GM21528 (cell line): Measurements from ENCODE around the gene PLCL2.

Source experiments
- ATAC-seq: cut with Tn5 transposase; IDR thresholded peaks from one replicate; pipeline ENCODE4 v1.9.1; 2021; ENCODE audit warnings: mild to moderate bottlenecking, moderate library complexity; ENCODE audit not compliant: unreplicated experiment, low FRiP score

Gene PLCL2

GRCh38 chr3:17136136-17136721, 251.5 kb downstream of the PLCL2 start:
- ATAC-seq = no peak

DNA sequence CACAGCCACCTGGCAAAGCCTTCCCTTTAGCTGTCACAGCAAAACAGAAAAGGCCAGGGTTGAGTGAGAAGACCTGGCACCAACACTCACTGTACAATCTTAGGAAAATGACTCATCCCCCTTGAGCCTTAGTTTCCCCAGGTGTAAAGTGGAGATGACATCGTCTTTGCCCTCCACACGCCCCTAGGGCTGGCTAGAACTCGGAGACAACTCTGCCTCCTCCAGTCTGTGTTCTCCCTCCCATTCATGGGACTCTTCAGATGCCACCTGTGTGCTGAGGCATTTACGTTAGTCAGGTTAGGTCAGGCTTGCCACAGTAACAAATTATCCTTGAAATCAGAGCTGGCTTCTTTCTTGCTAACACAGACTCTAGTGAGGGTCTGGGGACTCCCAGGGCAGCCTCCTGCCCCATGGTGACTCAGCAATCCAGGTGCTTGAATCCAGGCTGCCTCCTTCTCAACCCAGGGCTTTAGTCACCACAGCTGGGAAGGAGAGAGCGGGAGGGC, 252.6 kb downstream of the PLCL2 start:
- ATAC-seq = no peak

DNA sequence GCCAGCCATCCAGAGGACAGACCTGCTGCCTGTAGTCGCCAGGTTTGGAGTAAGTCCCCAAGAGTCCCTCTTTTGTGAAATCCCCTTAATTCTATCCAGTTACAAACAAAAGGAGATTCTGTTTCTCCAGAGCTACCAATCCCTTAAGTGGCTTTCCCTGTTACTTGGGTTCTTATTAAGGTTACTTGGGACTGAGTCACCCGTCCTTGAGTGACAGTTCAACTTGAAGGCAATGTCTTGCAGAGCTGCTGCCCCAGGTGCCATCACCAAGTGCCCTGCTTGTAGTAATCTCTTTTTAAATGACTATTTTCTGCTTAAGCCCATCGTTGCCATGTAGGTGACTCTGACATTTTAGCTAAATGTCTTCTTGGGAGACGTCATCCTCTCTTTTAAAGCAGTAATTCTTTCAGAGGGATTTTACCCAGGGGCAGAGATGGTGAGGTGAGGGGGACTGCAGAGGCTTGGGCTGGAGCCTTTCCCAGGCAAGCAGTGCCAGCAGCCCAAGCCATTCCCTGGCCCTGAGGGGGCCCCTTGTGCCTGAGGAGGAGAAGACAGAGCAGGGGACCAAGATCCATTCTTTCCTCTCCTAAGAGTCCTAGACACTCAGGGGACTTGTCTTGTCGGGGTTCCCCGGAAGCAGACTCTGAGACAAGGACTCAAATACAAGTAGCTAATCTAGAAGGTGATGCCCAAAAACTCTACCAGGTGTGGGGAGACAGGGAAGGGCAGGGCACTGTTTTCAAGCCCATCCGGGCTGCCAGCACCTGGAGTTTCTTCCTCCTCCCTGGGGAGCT, 253.7 kb downstream of the PLCL2 start:
- no peak for ATAC-seq
